Heart left ventricle (tissue), 13 donors: ENCODE data around the gene C1orf52.

Source experiments
- CTCF ChIP-seq, 12 donors: fragments of 200-600 bp; sonication (generic) in 4 of 12; IDR thresholded peaks; one replicate each; pipeline versions ENCODE4 v1.5.0 to v1.8.0; 2018 to 2022; ENCODE audit warnings: antibody characterized with exemption in 12 of 12, mild to moderate bottlenecking in 5 of 12
- POLR2A ChIP-seq, 2 donors: fragments of 450-650 bp; IDR thresholded peaks; one replicate each; pipeline ENCODE4 v1.6.1; 2017; ENCODE audit warnings: antibody characterized with exemption in 2 of 2, mild to moderate bottlenecking in 2 of 2, moderate library complexity in 2 of 2
- donor health status: ischemic (EF 13 %, LVEDD 7.1; RV severe dilation, severe dysfunction).
- donor health status: DM: no; HTN: yes; CAD: no.
- donor health status: DM: no; HTN: no; CAD: no.
- donor health status: ischemic (EF 25% LVEDD 6.9; RV normal size, moderate dysfunction).
- donor health status: ischemic (EF 25% LVEDD 5.7; RV mildly dilated, moderate dysfunction).
- donor health status: ischemic (EF 35%, LVEDD 5.7; RV mildly dilated, moderate dysfunction).
- donor health status: nonischemic (EF 11% LVEDD 7.7; RV severe dilation, severe dysfunction).
- donor health status: DM: yes; HTN: yes; CAD: no.
- donor health status: PGD.
- donor health status: ischemic (EF 29% LVEDD 5.4; RV normal size, mild dysfunction).
- donor health status: nonischemic (EF 23%, LVEDD 6.1; RV moderate dilation, normal function).

GRCh38 chr1:85230305-85230977 is 29.0 kb downstream of the C1orf52 start:
- peak in 2 of 12 donors; percentile 3 to 15 for TF ChIP-seq CTCF (IDR thresholded peaks at IDR 0.05)
- TF ChIP-seq POLR2A (IDR thresholded peaks at IDR 0.05): no peak
